OCI-LY3 (cell line): Measurements from ENCODE around the gene CACNA1G.

ENCODE experiments used
- H2AFZ ChIP-seq: fragments of 200-600, 300-600 bp; shearing (Covaris generic); 2 replicates; pipeline ENCODE4 v1.6.0; 2014; ENCODE audit warnings: antibody characterized with exemption, low read depth, low read length
- H3K27ac ChIP-seq: fragments of 200-600, 300-600 bp; sonication (generic); 2 replicates; pipeline ENCODE4 v1.5.1; 2014; ENCODE audit warnings: mild to moderate bottlenecking, low read length, moderate library complexity, mixed read lengths
- H3K27me3 ChIP-seq: fragments of 200-600, 300-600 bp; sonication (generic); 2 replicates; pipeline ENCODE4 v1.6.1; 2014; ENCODE audit warnings: low read depth, low read length, mixed read lengths
- H3K36me3 ChIP-seq: fragments of 200-600, 300-600 bp; sonication (generic); replicated peaks from 2 replicates; pipeline ENCODE3; 2014; ENCODE audit warnings: low read depth, low read length, mixed read lengths
- H3K4me1 ChIP-seq: fragments of 300-600, 200-600 bp; sonication (generic); 2 replicates; pipeline ENCODE4 v1.6.1; 2014; ENCODE audit warnings: low read length, mixed read lengths
- H3K4me2 ChIP-seq: fragments of 200-600, 300-600 bp; sonication (generic); 2 replicates; pipeline ENCODE4 v1.6.1; 2014; ENCODE audit warnings: low read length, mixed read lengths
- H3K4me3 ChIP-seq: fragments of 300-600, 200-600 bp; sonication (generic); 2 replicates; pipeline ENCODE4 v1.5.1; 2014; ENCODE audit warnings: antibody characterized with exemption, mild to moderate bottlenecking, low read length, moderate library complexity
- H3K79me2 ChIP-seq: fragments of 300-600, 200-600 bp; shearing (Covaris generic); 2 replicates; pipeline ENCODE4 v1.6.1; 2014; ENCODE audit warnings: mild to moderate bottlenecking, low read length, mixed read lengths
- H3K9ac ChIP-seq: fragments of 300-600, 200-600 bp; shearing (Covaris generic); 2 replicates; pipeline ENCODE4 v1.6.0; 2014; ENCODE audit warnings: mild to moderate bottlenecking, low read length, moderate library complexity
- H3K9me3 ChIP-seq: fragments of 200-600, 300-600 bp; shearing (Covaris generic); 2 replicates; pipeline ENCODE4 v1.6.1; 2014; ENCODE audit warnings: low read length, mixed read lengths; ENCODE audit not compliant: insufficient read depth
- H4K20me1 ChIP-seq: fragments of 200-600, 300-600 bp; sonication (generic); 2 replicates; pipeline ENCODE4 v1.6.1; 2016; ENCODE audit warnings: low read length, mixed read lengths; ENCODE audit not compliant: insufficient read depth
- EZH2phosphoT487 ChIP-seq: fragments of 200-600 bp; shearing (Covaris generic); IDR thresholded peaks from 2 replicates; pipeline ENCODE4 v1.6.1; 2018; ENCODE audit warnings: antibody characterized with exemption, mixed run types, low read depth
- TF ChIP-seq, protein P1 (sequence below): fragments of 200-600, 300-600 bp; sonication (generic); IDR thresholded peaks from 2 replicates; pipeline ENCODE4 v1.5.1; 2014; ENCODE audit warnings: antibody characterized with exemption, low read length, low read depth

The CACNA1G gene

DNA sequence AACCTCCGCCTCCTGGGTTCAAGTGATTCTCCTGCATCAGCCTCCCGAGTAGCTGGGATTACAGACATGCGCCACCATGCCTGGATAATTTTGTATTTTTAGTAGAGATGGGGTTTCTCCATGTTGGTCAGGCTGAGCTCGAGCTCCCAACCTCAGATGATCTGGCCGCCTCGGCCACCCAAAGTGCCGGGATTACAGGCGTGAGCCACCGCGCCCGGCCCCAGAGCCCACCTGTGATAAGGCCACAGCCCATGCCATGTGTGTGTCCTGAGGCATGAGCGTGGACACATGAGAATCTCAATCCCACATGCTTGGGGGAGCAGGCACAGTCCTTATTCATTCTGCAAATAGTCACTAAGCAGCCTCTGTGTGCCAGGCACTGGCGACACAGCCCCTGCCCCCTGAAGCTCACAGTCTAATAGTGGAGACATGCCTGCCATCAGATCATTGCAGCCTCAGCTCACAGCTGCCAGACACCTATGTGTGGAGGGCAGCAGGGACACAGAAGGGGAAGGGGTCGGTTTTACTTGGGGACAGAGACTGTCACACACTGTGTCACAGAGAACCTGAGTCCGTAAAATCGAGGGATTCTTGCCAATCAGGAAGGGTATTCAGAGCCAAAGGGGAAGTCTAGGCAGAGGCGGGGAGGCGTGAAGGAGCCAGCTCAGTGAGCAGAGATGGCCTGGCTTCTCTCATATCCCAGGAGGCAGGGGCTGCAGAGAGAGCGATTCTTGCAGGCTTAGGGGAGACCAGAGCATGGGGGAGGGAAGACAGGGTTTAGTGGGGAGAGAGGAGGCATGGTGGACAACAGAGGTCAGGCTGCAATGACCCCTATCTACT, 64.7 kb downstream of the CACNA1G start:
- H3K79me2 ChIP-seq: no peaks in the 10 kb centered on the region
- H3K9ac ChIP-seq: no peak overlapping the region
- no peak overlapping the region for H3K4me3 ChIP-seq
- H3K4me2 ChIP-seq: peak overlapping the region; percentile 64; the same call in 1 of the 2 replicates
- peaks cover 38% of the 10 kb centered on the region for H3K27me3 ChIP-seq
- no peaks in the 10 kb centered on the region for H3K36me3 ChIP-seq
- peak overlapping the region; percentile 91; the same call in 1 of the 2 replicates for H2AFZ ChIP-seq
- no peak overlapping the region for H3K27ac ChIP-seq
- H4K20me1 ChIP-seq: no peaks in the 10 kb centered on the region
- TF ChIP-seq, protein P1, sequence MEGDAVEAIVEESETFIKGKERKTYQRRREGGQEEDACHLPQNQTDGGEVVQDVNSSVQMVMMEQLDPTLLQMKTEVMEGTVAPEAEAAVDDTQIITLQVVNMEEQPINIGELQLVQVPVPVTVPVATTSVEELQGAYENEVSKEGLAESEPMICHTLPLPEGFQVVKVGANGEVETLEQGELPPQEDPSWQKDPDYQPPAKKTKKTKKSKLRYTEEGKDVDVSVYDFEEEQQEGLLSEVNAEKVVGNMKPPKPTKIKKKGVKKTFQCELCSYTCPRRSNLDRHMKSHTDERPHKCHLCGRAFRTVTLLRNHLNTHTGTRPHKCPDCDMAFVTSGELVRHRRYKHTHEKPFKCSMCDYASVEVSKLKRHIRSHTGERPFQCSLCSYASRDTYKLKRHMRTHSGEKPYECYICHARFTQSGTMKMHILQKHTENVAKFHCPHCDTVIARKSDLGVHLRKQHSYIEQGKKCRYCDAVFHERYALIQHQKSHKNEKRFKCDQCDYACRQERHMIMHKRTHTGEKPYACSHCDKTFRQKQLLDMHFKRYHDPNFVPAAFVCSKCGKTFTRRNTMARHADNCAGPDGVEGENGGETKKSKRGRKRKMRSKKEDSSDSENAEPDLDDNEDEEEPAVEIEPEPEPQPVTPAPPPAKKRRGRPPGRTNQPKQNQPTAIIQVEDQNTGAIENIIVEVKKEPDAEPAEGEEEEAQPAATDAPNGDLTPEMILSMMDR: no peak
- no peak for TF ChIP-seq EZH2phosphoT487
- peaks cover 11% of the 10 kb centered on the region for H3K4me1 ChIP-seq
- no peaks in the 10 kb centered on the region for H3K9me3 ChIP-seq

DNA sequence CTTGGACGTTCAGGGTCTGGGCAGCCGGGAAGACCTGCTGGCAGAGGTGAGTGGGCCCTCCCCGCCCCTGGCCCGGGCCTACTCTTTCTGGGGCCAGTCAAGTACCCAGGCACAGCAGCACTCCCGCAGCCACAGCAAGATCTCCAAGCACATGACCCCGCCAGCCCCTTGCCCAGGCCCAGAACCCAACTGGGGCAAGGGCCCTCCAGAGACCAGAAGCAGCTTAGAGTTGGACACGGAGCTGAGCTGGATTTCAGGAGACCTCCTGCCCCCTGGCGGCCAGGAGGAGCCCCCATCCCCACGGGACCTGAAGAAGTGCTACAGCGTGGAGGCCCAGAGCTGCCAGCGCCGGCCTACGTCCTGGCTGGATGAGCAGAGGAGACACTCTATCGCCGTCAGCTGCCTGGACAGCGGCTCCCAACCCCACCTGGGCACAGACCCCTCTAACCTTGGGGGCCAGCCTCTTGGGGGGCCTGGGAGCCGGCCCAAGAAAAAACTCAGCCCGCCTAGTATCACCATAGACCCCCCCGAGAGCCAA, 65.6 kb downstream of the CACNA1G start:
- H3K27ac ChIP-seq: no peak overlapping the region
- no peaks in the 10 kb centered on the region for H4K20me1 ChIP-seq
- H3K79me2 ChIP-seq: no peaks in the 10 kb centered on the region
- no peak overlapping the region for H3K9ac ChIP-seq
- no peaks in the 10 kb centered on the region for H3K36me3 ChIP-seq
- H3K4me3 ChIP-seq: peak overlapping the region; percentile 31; the same call in 1 of the 2 replicates
- no peaks in the 10 kb centered on the region for H3K9me3 ChIP-seq
- peaks cover 31% of the 10 kb centered on the region for H3K27me3 ChIP-seq
- no peak for TF ChIP-seq EZH2phosphoT487
- TF ChIP-seq, protein P1: peak; percentile 77
- peak overlapping the region; percentile 64 for H3K4me2 ChIP-seq
- H3K4me1 ChIP-seq: peaks cover 11% of the 10 kb centered on the region
- H2AFZ ChIP-seq: peak overlapping the region; percentile 91; the same call in 1 of the 2 replicates

DNA sequence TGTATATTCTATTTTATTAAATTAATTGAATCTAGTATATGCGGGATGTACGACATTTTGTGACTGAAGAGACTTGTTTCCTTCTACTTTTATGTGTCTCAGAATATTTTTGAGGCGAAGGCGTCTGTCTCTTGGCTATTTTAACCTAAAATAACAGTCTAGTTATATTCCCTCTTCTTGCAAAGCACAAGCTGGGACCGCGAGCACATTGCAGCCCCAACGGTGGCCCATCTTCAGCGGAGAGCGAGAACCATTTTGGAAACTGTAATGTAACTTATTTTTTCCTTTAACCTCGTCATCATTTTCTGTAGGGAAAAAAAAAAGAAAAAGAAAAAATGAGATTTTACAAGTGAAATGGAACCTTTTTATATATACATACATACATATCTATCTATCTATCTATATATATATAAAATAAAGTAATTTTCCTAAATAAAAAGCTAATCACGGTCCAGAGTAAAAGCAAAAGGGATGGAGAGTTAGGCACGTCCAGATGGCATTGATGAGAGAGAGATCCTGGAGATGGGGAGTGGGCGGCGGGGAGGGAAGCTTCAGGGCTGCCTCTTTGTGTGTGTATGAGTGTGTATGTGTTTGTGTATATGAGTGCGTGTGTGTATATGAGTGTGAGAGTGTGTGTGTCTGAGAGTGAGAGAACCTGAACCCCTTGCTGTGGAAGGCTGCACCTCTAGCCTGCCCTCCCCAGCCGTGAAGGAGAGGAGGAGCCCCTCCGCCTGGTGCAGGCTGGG, 66.7 kb downstream of the CACNA1G start:
- H3K27ac ChIP-seq: no peak overlapping the region
- H3K4me1 ChIP-seq: peaks cover 4% of the 10 kb centered on the region; the same call in 1 of the 2 replicates
- peaks cover 29% of the 10 kb centered on the region for H3K27me3 ChIP-seq
- no peaks in the 10 kb centered on the region for H3K9me3 ChIP-seq
- H2AFZ ChIP-seq: no peak overlapping the region
- no peaks in the 10 kb centered on the region for H3K36me3 ChIP-seq
- no peaks in the 10 kb centered on the region for H3K79me2 ChIP-seq
- no peak overlapping the region for H3K4me2 ChIP-seq
- no peak overlapping the region for H3K4me3 ChIP-seq
- TF ChIP-seq, protein P1: no peak
- TF ChIP-seq EZH2phosphoT487: no peak
- no peaks in the 10 kb centered on the region for H4K20me1 ChIP-seq
- no peak overlapping the region for H3K9ac ChIP-seq
